GM12874 (cell line): ENCODE data around the gene EXOC6B.

Experiments used
- TF ChIP-seq, protein P1 (sequence below): IDR thresholded peaks from 2 replicates; pipeline ENCODE4 v1.5.1; 2011; ENCODE audit warnings: low read depth, mild to moderate bottlenecking, control low read depth, low read length, moderate library complexity; ENCODE audit not compliant: insufficient read depth

The EXOC6B gene

GRCh38 chr2:72770879-72771461 is 54.9 kb downstream of the EXOC6B start:
- TF ChIP-seq, protein P1, sequence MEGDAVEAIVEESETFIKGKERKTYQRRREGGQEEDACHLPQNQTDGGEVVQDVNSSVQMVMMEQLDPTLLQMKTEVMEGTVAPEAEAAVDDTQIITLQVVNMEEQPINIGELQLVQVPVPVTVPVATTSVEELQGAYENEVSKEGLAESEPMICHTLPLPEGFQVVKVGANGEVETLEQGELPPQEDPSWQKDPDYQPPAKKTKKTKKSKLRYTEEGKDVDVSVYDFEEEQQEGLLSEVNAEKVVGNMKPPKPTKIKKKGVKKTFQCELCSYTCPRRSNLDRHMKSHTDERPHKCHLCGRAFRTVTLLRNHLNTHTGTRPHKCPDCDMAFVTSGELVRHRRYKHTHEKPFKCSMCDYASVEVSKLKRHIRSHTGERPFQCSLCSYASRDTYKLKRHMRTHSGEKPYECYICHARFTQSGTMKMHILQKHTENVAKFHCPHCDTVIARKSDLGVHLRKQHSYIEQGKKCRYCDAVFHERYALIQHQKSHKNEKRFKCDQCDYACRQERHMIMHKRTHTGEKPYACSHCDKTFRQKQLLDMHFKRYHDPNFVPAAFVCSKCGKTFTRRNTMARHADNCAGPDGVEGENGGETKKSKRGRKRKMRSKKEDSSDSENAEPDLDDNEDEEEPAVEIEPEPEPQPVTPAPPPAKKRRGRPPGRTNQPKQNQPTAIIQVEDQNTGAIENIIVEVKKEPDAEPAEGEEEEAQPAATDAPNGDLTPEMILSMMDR, result peak; percentile 37; the same call in 1 of the 2 replicates

DNA sequence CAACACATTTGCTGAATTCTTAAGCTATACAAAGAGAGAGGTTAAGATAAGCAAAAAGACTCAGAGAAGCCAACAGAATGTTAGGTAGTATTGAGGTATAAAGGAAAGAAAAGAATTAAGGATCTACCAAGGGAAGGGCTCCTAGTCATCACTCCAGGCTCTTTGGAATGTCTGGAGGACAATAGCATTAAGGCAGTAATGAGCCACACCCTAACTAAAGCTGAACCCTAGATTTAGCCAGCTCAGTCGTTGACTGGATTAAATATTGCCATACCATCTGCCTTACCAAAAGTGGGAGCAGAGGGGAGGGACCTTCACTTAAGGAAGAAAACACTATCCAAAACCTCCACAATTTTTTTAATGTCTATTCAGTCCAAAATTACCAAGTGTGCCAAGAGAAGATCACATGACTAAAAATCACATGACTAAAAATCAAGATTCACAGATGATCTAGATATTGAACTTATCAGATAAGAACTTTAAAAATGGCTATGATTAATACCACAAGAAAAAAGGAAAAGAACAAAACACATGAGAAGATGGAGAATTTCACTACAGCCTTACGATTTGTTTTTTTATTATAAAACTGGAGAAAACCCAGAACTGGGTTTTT is 59.7 kb downstream of the EXOC6B start:
- TF ChIP-seq, protein P1, result no peak

DNA sequence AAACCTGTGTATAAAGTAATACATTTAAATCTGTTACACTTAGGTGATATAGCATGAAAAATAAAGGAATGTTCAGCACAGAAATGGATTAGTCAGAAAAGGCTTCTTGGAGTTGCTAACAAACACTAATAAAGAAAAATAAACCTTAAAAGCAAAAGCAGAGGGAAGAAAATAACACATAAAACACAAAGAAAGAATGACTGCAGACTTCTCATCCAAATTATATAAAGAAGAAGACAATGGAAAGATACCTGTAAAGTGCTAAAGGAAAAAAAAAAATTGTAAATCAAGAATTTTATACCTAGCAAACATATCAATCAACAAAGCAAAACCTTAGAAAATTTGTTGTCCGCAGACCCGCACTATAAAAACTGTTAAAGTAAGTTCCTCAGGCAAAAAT is 63.6 kb downstream of the EXOC6B start:
- TF ChIP-seq, protein P1, result no peak

- TF ChIP-seq, protein P1, result no peak
Observed at GRCh38 chr2:72759755-72760154, 66.1 kb downstream of the EXOC6B start.

GRCh38 chr2:72757177-72757775 is 68.6 kb downstream of the EXOC6B start:
- TF ChIP-seq, protein P1, result no peak

DNA sequence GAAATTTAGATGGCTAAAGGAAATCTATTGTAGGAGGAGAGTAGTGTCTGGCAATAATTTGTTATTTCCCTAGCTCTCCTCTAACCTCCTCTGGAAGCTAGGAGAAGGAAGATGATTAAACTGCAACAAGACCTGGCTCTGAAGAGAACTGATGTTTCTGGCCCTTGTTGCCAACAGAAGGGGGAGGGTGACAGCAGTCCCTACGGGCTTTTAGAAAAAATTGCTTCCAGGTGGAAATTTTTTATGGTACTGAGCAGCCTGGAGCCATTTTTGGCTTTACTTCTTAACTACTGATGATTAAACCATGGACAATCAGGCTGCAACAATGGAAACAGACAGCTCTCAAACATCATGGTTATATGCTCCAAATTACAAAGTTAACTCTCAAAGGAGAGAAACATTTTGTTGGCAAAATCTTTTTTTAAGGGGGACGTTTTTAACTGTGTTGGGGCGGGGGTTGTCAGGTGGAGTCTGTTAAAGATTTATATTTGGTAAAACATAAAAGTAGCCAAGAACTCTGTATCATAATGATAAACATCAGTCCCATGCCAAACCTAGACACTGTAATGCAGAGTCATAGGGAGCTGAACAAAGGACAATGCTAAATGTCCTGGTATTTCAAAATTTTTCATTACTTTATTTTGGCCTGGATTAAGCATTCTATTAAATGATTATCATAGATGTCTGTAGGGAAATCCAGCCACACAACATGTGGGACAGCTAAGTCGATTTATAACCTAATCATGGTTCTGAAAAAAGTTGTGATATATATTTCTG is 70.0 kb downstream of the EXOC6B start:
- TF ChIP-seq, protein P1, result no peak
